ENCODE data around the gene GLIPR1.
"Not testable (repeated sequence)": the region's sequence is repeated elsewhere in the genome, so short reads cannot be mapped to it uniquely, and the experiment has no call there.

The GLIPR1 gene

DNA sequence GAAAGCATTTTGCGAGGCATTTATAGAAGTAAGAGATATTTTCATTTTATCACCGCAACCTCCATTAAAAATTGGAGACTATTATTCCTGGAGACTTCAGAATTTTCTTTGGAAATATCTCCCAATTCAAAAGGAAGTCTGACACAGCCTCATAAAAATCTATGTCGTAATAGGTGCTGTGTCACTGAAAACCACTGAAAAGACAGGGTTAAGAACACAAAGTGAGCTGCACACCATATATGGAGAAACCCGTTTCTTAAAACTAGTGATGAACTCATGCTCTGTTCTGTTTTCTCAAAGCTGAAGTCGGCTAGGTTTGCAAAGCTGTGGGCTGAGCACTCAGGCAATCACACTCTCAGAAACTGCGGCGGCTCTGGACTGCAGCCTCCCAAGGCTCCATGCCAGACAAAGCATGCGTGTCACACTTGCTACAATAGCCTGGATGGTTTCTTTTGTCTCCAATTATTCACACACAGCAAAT lies at the start of gene GLIPR1:
GLIPR1 (plus strand) TSS at position 287 of the 481 bp plus-strand sequence; CDS start at position 413, 126 bp downstream.
- DNase-seq (ENCODE audit: low read depth): peak; percentile 60

DNA sequence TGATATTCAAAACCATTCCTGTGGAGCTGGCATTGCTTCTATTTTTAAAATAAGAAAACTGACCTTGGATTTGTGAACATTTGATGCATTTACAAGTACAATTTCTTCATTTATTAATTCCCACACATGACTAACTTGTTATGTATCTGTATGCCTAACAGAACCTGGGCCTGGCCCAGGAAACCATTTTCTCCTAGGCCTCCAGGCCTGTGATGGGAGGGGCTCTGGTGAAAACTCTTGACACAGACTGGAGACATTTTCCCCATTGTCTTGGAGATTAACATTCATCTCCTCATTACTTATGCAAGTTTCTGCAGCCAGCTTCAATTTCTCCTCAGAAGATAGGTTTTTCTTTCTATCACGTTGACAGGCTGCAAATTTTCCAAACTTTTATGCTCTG lies 47.6 kb upstream of the GLIPR1 start:
- no peak for DNase-seq (ENCODE audit: low read depth)

DNA sequence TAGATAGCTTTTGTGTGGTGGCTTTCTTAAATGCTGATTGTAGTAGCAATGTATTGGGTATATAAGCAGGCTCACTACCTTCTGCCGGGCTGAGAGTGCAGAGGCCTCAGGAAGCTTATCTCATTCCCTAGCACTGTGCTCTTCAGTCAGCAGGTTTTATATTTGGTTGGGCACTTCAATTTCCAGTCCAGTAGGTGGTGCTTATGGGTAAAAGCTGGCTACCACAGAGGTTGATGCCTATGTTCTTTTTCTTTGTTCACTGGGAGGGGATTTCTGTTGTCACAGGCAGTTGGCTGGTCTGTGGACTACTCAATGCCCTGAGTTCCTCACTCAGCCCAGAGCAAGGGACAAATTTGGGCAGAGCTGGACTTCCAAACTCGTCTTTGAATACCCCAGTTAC lies 43.0 kb upstream of the GLIPR1 start:
- no peak for DNase-seq (ENCODE audit: low read depth)

DNA sequence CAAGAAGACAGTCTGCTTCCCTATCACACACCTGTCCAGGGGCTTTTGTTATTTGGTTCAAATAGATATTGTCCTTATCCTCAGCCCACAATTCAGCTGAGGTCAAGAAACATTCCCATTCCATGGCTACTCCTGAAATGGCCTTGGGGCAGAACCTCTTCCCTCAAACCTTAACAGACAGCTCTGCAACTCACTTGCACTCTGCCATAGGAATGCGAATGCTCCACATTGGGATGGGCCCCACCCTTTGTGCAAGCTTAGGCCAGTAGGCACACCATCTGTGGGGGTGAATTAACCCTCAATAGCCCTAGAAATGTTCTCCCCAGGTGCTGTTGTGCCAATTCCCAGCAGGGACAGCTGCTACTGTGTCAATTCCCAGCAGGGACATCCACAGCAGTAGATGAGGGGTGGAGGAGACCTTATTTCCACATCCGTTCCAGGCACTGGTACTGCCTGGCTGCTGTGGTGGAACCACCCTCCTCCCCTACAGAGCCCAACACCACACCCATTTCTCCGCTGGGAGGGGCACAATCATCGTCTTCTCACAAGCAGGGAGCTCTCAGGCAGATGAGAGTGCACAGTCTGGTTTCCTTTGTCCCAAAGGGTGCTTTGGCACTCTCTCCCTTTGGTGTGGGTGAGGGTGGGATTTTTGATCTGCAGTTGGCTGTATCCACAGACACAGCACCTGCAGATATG lies 42.3 kb upstream of the GLIPR1 start:
- peak; percentile 3 for DNase-seq (ENCODE audit: low read depth)

DNA sequence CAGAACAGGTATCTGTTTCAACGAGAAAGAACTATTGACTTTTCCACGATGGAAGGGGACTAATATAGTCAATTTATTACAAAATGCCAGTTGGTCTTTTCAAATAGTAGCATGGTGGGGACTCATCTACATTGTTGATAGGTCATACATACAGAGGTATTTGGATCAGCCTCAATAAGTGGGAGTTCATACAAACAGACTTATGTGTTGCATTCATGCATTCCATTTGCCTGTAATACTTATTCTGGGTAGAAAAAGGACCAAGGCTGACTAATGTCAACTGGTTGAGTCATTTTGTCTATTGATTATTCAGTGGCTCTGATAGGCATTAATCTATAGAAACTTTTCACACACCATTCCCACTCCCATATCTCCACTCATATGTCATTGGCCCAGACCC lies 41.5 kb upstream of the GLIPR1 start:
- DNase-seq (ENCODE audit: low read depth): no peak

DNA sequence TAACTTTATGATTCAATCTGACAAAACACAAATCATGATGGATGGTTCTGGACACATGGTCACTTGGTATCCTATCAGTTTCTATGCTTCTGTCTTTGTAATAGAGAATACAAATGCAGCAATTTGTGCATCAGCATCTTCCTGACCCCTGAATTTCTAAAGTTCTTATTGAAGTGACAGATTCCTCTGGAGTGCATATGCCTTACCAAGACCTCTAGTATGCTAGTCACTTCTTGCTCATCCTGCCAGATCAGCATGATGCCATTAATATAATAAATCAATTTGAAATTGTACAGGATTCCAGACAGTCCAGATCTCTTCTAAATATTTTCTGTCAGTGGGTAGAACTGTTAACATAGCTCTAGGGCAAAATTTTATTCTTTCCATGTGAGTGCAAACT lies 40.6 kb upstream of the GLIPR1 start:
- no peak for DNase-seq (ENCODE audit: low read depth)

DNA sequence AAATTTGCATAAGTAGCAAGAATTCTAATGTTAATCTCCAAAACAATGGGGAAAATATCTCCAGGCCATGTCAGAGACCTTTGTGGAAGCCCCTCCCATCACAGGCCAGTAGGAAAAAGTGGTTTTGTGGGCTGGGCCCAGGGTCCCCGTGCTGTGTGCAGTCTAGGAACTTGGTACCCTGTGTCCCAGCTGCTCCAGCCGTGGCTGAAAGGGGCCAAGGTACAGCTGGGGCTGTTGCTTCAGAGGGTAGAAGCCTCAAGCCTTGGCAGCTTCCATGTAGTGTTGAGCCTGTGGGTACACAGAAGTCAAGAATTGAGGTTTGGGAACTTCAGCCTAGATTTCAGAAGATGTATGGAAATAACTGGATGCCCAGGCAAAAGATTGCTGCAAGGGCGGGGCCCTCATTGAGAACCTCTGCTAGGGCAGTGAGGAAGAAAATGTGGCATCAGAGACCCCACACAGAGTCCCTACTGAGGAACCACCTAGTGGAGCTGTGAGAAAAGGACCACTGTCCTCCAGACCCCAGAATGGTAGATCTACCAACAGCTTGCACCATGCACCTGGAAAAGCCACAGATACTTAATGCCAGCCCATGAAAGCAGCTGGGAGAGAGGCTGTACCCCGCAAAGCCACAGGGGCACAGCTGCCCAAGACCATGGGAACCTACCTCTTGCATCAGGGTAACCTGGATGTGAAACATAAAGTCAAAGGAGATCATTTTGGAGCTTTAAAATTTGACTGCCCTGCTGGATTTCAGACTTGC lies 38.7 kb upstream of the GLIPR1 start:
- DNase-seq (ENCODE audit: low read depth): not testable (repeated sequence)

DNA sequence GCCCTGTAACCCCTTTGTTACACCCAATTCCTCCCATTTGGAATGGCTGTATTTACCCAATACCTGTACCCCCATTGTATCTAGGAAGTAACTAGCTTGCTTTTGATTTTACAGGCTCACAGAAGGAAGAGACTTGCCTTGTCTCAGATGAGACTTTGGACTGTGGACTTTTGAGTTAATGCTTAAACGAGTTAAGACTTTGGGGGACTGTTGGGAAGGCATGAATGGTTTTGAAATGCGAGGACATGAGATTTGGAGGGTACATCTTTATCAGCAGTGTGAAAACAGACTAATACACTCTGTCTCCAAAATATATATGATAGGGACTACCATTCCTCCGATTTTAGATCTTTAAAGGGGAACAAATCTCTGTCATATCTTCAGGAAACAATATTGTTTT lies 38.1 kb upstream of the GLIPR1 start:
- not testable (repeated sequence) for DNase-seq (ENCODE audit: low read depth)

DNA sequence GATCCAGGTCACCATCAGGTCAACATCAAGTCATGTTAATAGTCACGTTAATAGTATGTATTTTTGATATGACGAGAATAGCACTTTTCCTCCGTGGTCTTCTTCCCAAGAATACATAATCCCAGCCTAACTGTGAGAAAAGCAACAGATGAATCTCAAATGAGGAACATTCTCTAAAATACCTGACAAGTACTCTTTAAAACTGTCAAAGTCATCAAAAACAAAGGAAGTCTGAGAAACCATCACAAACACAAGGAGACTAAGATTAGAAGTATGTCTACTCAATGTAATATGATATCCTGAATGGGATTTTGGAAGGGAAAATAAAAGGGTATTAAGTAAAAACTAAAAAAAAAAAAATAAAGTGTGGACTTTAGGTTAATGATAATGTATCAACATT lies 36.8 kb upstream of the GLIPR1 start:
- no peak for DNase-seq (ENCODE audit: low read depth)

DNA sequence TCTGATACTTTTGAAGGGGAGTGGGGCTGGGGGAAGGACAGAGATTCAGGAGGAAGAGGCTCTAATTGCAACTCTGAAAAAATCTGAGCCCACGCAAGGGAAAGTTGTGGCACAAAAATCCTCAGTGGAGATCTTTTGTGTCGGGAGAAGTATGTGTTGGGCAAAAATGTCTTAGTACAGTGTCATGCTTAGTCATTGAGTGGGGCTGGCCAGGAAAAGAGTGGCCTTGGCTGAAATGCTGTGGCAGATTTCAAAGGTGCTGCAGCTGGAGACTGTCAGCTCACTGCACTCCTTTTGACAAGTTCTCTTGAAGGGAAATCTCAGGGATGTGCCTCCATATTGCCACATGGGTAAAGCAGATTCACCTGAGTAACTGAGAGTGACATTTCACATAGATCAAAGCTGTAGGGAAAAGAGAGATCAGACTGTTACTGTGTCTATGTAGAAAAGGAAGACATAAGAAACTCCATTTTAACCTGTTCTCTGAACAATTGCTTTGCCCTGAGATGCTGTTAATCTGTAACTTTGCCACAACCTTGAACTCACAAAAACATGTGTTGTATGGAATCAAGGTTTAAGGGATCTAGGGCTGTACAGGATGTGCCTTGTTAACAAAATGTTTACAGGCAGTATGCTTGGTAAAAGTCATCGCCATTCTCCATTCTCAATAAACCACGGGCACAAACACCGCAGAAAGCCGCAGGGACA lies 36.0 kb upstream of the GLIPR1 start:
- DNase-seq (ENCODE audit: low read depth): no peak

DNA sequence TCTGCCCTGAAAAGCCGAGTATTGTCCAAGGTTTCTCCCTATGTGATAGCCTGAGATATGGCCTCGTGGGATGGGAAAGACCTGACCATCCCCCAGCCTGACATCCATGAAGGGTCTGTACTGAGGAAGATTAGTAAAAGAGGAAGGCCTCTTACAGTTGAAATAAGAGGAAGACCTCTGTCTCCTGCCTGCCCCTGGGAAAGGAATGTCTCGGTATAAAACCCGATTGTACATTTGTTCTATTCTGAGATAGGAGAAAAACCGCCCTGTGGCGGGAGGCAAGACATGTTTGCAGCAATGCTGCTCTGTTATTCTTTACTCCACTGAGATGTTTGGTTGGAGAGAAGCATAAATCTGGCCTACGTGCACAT lies 35.4 kb upstream of the GLIPR1 start:
- not testable (repeated sequence) for DNase-seq (ENCODE audit: low read depth)

DNA sequence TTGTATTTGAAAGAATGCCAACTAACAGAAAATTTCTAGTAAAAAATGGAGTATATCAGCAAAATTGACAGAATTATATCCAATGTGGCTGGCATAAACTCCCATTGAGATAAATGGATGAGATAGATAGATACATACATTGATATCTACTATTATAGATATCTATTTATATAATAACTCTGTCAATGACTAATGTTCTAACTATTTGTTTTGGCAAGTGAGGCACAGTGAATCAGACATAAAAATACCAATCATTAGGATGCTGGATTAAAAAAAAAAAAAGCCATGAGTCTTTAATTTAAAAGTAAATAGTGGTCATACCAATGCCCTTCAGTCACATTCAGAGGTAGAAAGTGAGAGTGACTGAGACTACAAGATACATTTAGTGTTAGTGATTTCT lies 33.7 kb upstream of the GLIPR1 start:
- no peak for DNase-seq (ENCODE audit: low read depth)

DNA sequence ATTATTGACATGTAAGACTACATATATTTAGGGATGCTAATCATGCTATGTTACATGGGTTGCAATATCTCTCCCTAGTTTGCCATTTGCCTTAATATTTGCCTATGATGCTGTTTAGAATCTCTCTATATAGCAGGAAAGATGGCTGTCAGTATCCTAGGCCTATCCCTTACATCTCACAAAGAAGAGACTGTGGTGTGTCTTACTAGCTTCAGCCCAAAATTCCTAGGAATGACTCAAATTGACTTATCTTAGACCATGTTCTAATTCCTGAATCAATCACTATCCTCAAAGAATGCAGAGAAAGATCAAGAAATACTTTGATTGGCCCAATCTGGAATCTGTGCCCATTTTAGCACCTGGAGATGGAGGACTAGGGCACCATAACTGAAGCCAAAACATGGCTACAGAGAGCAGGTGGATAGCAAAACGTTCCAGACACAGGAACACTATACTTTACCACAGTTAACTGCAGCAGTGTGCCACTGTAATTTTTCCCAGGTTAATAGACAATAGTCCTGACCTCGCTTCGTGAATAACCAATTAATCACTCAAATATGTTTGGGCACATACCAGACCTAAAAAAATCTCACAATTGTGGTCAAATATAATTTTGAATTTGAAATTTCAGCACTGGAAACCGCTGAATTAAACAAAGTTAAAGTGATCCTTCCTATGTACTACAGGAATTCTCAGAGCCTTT lies 32.7 kb upstream of the GLIPR1 start:
- no peak for DNase-seq (ENCODE audit: low read depth)

DNA sequence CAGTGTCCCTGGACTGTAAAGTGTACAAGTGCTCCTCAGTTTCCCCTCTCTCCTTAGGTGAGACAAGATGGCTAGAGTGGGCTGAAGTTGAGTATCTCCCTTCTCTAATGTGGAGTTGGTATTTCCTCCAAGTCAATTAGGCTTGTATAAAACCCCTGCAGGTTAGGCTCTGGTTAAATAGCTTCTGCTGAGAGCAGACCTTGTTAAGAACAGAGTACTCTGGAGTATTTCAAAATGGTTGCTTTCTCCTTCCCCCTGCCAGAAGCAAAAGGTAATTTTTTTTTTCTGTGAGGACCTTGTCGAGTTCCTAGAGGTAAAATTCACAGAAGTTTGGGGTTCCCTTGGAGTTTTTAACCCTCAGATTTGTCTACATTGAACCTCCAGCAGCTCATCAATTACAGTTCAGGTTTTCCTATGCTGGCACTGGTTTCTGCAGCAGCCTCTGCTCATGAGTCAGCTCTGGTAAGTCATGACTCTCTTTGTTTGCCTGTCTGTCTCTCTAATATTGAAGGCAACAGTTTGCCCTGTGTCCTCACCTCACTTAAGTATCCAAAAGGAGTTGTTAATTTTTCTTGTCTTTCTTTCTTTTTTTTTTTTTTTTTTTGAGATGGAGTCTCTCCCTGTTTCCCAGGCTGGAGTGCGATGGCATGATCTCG lies 27.8 kb upstream of the GLIPR1 start:
- no peak for DNase-seq (ENCODE audit: low read depth)

DNA sequence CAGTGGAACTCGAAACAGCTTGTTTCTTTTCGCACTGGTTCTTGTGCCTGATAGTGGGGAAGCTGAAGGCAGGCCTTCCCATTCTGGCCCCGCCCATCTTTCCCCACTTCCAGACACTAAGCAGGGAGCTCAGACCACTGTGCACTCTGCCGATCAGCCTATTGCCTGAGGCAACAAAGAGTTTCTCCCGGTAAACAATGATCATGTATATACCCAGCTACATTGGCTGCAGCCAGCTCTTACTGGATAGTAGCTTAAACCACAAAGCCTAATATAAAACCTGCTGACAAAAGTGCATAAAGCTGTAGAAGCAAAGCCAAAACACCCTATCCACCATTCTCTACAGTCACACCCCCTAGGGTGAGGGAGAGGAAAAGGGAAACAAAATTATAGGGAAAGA lies 24.7 kb upstream of the GLIPR1 start:
- no peak for DNase-seq (ENCODE audit: low read depth)

DNA sequence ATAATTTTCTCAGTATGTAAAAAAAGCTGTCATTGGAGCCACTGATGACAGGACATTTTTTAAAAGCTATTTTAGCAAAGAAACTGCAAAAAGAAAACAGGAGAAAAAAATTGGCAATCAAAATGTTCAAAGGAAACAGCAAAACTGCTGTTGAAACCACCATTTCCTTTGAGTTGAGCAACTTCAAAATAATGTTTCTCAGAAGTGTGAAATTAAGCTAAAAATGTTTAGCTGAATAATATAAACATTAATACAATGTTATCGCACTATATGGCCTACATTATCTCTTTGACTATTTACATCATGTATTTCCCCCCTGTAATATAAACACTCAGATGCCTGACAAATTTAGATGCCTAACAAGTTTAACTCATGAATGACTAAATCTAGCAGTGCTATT lies 23.4 kb upstream of the GLIPR1 start:
- DNase-seq (ENCODE audit: low read depth): no peak

DNA sequence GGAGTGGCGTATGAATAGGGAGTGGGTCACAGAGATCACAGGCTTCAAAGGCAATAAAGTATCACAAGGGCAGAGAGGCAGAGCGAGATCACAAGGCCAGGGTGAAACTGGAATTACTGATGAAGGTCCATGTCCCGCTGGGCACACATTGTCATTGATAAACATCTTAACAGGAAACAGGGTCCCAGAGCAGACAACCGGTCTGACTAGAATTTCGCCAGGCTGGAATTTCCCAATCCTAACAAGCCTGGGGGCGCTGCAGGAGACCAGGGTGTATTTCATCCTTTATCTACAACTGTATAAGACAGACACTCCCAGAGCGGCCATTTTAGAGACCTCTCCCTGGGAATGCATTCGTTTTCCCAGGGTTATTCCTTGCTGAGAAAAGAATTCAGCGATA lies 22.7 kb upstream of the GLIPR1 start:
- not testable (repeated sequence) for DNase-seq (ENCODE audit: low read depth)

DNA sequence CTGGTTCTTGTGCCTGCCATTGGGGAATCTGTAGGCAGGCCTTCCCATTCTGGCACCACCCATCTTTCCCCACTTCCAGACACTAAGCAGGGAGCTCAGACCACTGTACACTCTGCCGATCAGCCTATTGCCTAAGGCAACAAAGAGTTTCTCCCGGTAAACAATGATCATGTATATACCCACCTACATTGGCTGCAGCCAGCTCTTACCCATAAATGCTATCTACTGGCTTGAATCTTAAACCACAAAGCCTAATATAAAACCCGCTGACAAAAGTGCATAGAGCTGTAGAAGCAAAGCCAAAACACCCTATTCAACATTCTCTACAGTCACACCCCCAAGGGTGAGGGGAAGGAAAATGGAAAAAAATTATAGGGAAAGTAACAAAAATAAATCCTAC lies 20.8 kb upstream of the GLIPR1 start:
- DNase-seq (ENCODE audit: low read depth): no peak

DNA sequence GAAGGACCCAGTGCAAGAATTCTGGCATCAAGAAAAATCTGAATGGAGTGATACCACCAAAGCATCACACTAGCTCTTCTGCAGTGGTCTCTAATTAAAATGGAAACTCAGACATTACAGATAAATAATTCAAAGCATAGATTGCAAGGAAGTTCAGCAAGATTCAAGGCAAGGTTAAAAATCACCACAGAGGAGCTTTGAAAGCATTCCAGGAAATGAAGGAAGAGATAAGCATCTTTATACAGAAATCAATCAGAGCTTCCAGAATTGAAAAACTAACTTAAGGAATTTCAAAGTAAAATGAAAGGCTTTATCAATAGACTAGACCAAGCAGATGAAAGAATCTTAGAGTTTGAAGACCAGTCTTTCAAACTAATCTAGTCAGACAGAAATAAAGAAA lies 20.4 kb upstream of the GLIPR1 start:
- no peak for DNase-seq (ENCODE audit: low read depth)

DNA sequence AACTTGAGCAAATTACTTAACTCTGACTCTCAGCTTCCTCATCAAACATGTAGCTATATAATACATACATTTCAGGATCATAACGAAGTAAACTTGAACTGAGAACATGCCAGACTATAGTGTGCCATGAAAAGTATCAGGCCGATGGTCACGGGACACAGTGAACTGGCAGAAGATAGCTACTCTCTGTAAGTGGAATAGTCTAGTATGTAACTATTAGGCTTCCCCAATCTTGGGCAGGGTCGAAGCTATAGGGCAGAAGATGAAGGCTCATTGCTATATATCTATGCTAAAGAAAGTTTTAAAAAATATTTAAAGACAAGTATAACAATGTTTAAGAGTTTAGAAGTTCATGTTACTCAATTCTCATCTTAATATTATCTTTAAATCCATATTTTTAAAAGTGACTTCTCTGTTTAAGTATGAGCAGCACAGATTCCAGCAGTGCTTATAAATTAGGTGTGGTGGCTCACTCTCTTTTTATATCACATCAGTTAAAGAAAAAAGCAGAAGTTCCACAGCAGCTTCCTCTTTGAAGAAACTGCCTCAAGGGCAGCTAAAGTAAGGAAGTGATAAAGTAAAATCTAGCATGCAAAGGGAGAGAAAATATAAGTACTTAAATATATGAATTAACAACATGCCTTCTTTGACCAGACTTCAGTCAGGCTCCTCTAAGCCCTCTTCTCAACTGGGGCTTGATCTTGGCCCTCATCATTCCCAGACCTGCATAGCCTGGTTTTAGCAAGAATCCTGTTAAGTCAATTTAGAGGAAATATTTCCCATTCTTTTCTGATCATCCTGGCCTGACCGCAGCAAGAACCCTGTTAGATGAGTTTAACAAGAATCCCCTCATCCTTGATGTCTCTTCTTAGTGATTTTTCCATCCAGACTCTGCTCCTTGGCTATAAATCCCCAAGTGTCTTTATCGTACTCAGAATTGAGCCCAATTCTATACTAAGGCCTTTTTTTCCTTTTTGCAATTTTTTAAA lies 8.4 kb upstream of the GLIPR1 start:
- DNase-seq (ENCODE audit: low read depth): no peak

DNA sequence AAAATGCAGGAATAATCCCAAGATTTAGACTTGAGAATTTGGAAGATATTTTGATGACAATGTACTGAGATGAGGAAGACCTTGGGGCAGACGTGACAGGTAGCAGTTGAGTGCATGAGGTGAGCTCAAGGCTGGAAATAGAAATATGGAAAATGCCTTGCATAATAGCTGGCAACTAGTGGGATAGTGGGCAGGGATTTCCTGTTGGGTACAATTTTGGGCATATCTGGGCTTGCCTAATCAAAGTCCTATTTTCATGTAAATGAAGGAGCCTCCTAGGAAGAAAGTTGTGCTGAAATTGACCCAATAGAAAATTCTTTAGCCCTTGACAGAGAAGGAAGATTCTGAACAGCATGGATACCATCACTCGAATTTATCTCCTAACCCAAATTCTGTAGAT lies 6.4 kb upstream of the GLIPR1 start:
- DNase-seq (ENCODE audit: low read depth): no peak
